Measurements from ENCODE around the gene DNAJC18.
"Not testable (repeated sequence)": the region's sequence is repeated elsewhere in the genome, so short reads cannot be mapped to it uniquely, and the experiment has no call there.

DNAJC18 gene

DNA sequence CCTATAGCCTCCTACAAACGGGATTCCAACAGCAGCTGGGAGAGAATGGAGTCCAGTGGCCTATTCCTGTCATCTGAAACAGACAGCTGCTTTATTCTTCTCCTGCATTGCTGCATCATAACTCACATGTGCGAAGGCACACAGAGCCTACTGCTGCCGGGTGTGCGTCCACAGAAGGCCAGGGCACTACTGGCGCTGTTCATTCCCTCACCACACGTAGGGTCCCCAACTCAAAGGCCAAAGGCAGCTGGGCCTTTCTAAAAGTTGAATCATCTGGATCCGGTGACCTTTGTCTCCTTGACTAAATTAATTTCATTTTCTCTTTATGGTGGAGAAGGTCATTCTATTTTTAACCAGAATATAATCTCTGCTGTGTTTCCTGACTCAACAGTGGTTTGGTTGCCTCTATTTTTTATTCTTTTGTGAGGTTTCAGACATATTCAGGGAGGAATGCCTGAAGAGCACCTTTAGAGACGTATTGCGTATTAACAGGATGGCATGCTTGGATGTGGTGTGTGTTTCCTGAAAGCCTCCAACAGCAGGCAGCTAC is 24.7 kb downstream of the DNAJC18 start:
- H3K4me3 ChIP-seq (ENCODE audit: low read depth, low read length), result no peak overlapping the region
- no peak for TF ChIP-seq POLR2A (IDR thresholded peaks at IDR 0.05; ENCODE audit: extremely low read depth, insufficient read length)
- no peak for TF ChIP-seq MYC (IDR thresholded peaks at IDR 0.05; ENCODE audit: low read depth, low read length)
- TF ChIP-seq, protein P1, sequence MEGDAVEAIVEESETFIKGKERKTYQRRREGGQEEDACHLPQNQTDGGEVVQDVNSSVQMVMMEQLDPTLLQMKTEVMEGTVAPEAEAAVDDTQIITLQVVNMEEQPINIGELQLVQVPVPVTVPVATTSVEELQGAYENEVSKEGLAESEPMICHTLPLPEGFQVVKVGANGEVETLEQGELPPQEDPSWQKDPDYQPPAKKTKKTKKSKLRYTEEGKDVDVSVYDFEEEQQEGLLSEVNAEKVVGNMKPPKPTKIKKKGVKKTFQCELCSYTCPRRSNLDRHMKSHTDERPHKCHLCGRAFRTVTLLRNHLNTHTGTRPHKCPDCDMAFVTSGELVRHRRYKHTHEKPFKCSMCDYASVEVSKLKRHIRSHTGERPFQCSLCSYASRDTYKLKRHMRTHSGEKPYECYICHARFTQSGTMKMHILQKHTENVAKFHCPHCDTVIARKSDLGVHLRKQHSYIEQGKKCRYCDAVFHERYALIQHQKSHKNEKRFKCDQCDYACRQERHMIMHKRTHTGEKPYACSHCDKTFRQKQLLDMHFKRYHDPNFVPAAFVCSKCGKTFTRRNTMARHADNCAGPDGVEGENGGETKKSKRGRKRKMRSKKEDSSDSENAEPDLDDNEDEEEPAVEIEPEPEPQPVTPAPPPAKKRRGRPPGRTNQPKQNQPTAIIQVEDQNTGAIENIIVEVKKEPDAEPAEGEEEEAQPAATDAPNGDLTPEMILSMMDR (IDR thresholded peaks at IDR 0.05; ENCODE audit: low read depth, low read length), result no peak
- no peak for DNase-seq (ENCODE audit: low read depth)

DNA sequence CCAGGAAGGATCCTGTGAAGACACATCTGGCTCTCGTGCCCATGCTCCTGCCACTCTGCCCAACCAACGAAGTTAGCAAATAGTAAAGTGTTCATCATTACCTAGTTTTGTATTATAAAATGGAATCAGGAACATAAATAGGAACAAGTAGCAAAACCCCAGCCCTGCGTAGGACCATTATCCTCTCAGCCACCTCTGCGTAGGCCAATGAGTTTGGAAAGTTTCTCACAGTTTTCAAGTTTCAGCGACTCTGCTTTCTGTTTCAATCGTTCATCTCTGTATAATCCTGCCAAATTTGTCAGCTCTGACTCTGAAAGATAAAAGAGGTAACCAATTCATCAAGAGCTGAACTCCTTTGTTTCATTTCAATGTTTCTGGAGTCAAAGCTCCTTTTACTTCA is 25.4 kb downstream of the DNAJC18 start:
- TF ChIP-seq POLR2A (IDR thresholded peaks at IDR 0.05; ENCODE audit: extremely low read depth, insufficient read length), result no peak
- TF ChIP-seq, protein P2, sequence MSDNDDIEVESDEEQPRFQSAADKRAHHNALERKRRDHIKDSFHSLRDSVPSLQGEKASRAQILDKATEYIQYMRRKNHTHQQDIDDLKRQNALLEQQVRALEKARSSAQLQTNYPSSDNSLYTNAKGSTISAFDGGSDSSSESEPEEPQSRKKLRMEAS (IDR thresholded peaks at IDR 0.05; ENCODE audit: low read depth, low read length), result no peak
- TF ChIP-seq MYC (IDR thresholded peaks at IDR 0.05; ENCODE audit: low read depth, low read length), result no peak
- TF ChIP-seq, protein P1 (IDR thresholded peaks at IDR 0.05; ENCODE audit: low read depth, low read length), result no peak
- no peak for DNase-seq (ENCODE audit: low read depth)

DNA sequence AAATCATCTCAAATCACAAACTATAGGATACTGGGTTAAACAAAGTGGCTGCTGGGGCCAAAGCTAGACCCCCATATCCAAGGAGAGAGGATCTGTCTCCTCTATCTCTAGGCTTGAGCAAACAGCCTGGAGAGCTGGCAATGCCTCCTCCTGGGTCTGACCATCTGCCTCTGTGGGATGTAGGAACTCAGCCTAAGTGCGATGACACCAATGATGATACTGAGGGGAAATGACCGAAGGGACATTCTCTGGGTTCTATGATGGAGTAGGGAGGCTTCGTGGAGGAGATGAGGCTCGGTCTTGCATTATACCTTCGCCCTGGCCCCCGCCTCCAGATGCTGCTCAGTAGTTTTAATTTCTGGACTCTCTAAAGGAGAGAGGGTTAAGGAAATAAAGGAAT is 26.2 kb downstream of the DNAJC18 start:
- no peak for DNase-seq (ENCODE audit: low read depth)
- no peak overlapping the region for H3K4me3 ChIP-seq (ENCODE audit: low read depth, low read length)
- TF ChIP-seq, protein P1 (IDR thresholded peaks at IDR 0.05; ENCODE audit: low read depth, low read length), result no peak
- TF ChIP-seq POLR2A (IDR thresholded peaks at IDR 0.05; ENCODE audit: extremely low read depth, insufficient read length) (no peak), MYC (IDR thresholded peaks at IDR 0.05; ENCODE audit: low read depth, low read length) (no peak)
- TF ChIP-seq, protein P2 (IDR thresholded peaks at IDR 0.05; ENCODE audit: low read depth, low read length), result no peak

More for the DNA sequence above, 25.4 kb downstream of the DNAJC18 start:
- H3K4me3 ChIP-seq (ENCODE audit: low read depth, low read length), result no peak overlapping the region

DNA sequence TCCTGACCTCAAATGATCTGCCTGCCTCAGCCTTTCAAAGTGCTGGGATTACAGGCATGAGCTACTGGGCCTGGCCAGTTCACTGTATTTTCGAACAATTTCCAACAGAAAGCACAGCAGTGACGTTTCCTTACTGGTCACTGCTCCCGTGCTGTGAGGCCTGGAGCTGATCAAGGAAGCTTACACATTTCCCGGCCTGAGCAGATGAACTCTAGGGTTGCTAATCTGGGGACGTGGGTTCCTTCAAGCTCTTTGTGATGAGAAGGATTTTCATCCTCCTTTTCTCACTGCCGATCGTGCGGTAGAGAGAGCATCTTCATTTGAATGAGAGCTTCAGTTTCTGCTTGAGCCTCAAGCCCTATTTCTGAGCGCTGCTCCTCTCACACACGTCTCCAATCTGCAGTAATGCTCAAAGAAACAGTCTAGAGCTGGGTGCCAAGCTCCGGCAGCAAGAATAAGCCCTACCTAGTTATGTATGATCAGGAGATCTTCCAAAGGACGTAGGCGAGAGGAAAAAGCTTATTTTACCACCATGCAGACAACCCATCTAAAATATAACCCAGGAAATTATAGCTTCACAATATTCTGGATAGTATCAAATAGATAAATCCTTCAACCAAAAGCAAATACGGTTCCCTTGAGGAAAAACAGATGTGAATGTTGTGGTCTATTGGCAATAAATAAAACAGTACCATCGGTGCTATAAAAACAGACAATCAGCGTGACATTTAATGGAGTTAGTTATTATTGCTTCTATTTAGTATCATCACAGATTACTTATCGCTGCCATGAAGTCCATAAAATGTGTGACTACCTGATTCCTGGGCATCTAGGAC is 28.1 kb downstream of the DNAJC18 start:
- no peak overlapping the region for H3K4me3 ChIP-seq (ENCODE audit: low read depth, low read length)
- TF ChIP-seq MYC (IDR thresholded peaks at IDR 0.05; ENCODE audit: low read depth, low read length) (no peak), POLR2A (IDR thresholded peaks at IDR 0.05; ENCODE audit: extremely low read depth, insufficient read length) (no peak)
- TF ChIP-seq, protein P2 (IDR thresholded peaks at IDR 0.05; ENCODE audit: low read depth, low read length), result no peak
- TF ChIP-seq, protein P1 (IDR thresholded peaks at IDR 0.05; ENCODE audit: low read depth, low read length), result no peak
- DNase-seq (ENCODE audit: low read depth), result no peak

DNA sequence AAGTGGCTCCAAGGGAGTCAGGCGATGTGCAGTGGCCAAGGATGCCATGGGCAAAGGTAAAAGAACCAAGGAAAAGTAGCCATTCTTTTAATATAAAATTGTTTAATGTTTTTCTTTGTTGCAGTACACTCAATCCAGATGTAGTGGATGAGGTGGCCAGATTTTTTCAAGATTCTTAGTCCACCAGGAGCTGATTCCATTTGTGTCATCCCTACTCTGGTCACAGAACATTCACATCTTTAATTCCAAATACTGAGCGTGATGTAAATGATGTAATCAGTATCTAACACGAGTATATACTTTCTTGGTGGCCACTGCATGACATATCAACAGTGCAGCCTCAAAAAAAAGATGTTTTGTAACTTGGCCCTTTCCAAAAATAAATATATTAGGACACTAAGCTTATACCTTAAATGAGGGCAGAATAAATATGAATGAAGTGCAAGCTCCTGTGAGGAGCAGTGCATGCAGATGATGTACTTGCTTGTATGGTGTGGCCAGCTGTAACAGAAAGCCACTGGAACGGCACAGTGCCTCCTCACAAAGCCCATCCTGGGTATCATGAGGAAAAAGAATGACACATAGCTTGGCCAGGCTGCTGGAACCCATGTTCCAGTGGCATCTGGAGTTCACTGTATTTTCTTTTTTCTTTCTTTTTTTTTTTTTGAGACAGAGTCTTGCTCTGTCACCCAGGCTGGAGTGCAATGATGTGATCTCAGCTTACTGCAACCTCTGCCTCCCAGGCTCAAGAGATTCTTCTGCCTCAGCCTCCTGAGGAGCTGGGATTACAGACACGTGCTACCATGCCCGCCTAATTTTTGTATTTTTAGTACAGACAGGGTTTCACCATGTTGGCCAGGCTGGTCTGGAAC is 29.0 kb downstream of the DNAJC18 start:
- H3K4me3 ChIP-seq (ENCODE audit: low read depth, low read length), result no peak overlapping the region
- TF ChIP-seq, protein P2 (IDR thresholded peaks at IDR 0.05; ENCODE audit: low read depth, low read length), result no peak
- TF ChIP-seq MYC (IDR thresholded peaks at IDR 0.05; ENCODE audit: low read depth, low read length) (no peak), POLR2A (IDR thresholded peaks at IDR 0.05; ENCODE audit: extremely low read depth, insufficient read length) (no peak)
- TF ChIP-seq, protein P1 (IDR thresholded peaks at IDR 0.05; ENCODE audit: low read depth, low read length), result no peak
- no peak for DNase-seq (ENCODE audit: low read depth)

DNA sequence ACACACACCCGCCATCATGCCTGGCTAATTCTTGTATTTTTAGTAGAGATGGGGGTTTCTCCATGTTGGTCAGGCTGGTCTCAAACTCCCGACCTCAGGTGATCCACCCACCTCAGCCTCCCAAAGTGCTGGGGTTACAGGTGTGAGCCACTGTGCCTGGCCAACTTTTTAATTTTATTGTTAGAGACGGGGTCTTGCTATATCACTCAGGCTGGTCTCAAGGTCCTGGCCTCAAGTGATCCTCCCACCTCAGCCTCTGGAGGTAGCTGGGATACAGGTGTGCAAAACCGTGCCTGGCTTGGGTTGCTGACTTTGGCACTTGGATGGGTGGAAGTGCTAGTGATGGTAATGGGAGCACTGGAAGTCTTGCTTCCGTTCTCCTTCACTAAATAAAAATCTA is 30.2 kb downstream of the DNAJC18 start:
- not testable (repeated sequence) for DNase-seq (ENCODE audit: low read depth); H3K4me3 ChIP-seq (ENCODE audit: low read depth, low read length)
